Keratinocyte (primary cell): ENCODE data around the gene WFDC1. TPM values are rescaled to one million over a fixed set of nuclear protein-coding genes. Genes with fewer than 3 reads are reported as not detected.

Source experiments
- DNase-seq: peaks from one replicate; pipeline ENCODE4 v3.0.0-alpha.2; 2011; ENCODE audit warnings: low read depth, missing footprints, low spot score
- FAIRE-seq: peaks from 2 replicates; lab custom pipeline; 2011; peaks lifted over from hg19 to GRCh38; lab: Jason Lieb, UNC
- H2AFZ ChIP-seq: 2 replicates; pipeline ENCODE4 v1.6.0; 2012; ENCODE audit warnings: low read length, control low read depth, inconsistent platforms; ENCODE audit not compliant: control insufficient read depth
- H3K27ac ChIP-seq: 2 replicates; pipeline ENCODE4 v1.5.1; 2011; ENCODE audit warnings: low read length; ENCODE audit not compliant: control insufficient read depth, insufficient read depth
- H3K27me3 ChIP-seq: 3 replicates; pipeline ENCODE4 v1.6.0; 2011; ENCODE audit warnings: low read length; ENCODE audit not compliant: control insufficient read depth, insufficient read depth; ENCODE audit errors: extremely low read depth
- H3K36me3 ChIP-seq, 2 experiments: 2 replicates in 1 of 2; 3 replicates in 1 of 2; pipeline ENCODE4 v1.5.1; 2011; ENCODE audit warnings: low read length in 2 of 2, mild to moderate bottlenecking in 1 of 2; ENCODE audit not compliant: control insufficient read depth in 2 of 2, insufficient read depth in 2 of 2; ENCODE audit errors: extremely low read depth in 1 of 2
- H3K4me1 ChIP-seq: 3 replicates; pipeline ENCODE4 v1.5.1; 2011; ENCODE audit warnings: low read length; ENCODE audit not compliant: control insufficient read depth, insufficient read depth; ENCODE audit errors: extremely low read depth
- H3K4me2 ChIP-seq: 3 replicates; pipeline ENCODE4 v1.6.0; 2011; ENCODE audit warnings: low read depth, low read length; ENCODE audit not compliant: control insufficient read depth, insufficient read depth; ENCODE audit errors: extremely low read depth
- H3K4me3 ChIP-seq, 3 experiments: fragments of 200-600 bp in 1 of 3; sonication (generic) in 1 of 3; 2 replicates in 2 of 3; 3 replicates in 1 of 3; pipeline ENCODE4 v1.5.1; 2011 to 2016; ENCODE audit warnings: low read length in 3 of 3, mild to moderate bottlenecking in 3 of 3, control low read depth in 2 of 3, inconsistent platforms in 1 of 3, low read depth in 1 of 3, mixed read lengths in 1 of 3, mixed run types in 1 of 3, moderate library complexity in 1 of 3; ENCODE audit not compliant: control insufficient read depth in 2 of 3, insufficient read depth in 2 of 3; ENCODE audit errors: extremely low read depth in 1 of 3
- H3K79me2 ChIP-seq: 2 replicates; pipeline ENCODE4 v1.6.0; 2012; ENCODE audit warnings: low read length; ENCODE audit not compliant: control insufficient read depth, insufficient read depth
- H3K9ac ChIP-seq: 3 replicates; pipeline ENCODE4 v1.6.0; 2011; ENCODE audit warnings: low read length; ENCODE audit not compliant: control insufficient read depth, insufficient read depth; ENCODE audit errors: extremely low read depth
- H3K9me1 ChIP-seq: 3 replicates; pipeline ENCODE4 v1.6.0; 2011; ENCODE audit warnings: low read length; ENCODE audit not compliant: control insufficient read depth, insufficient read depth; ENCODE audit errors: extremely low read depth
- H3K9me3 ChIP-seq: 2 replicates; pipeline ENCODE4 v1.5.1; 2012; ENCODE audit warnings: low read depth, low read length; ENCODE audit not compliant: control insufficient read depth
- H4K20me1 ChIP-seq: 3 replicates; pipeline ENCODE4 v1.6.0; 2011; ENCODE audit warnings: low read length; ENCODE audit not compliant: control insufficient read depth, insufficient read depth; ENCODE audit errors: extremely low read depth
- EZH2 ChIP-seq: IDR thresholded peaks from one replicate; pipeline ENCODE4 v1.6.1; 2012; ENCODE audit warnings: inconsistent platforms, mild to moderate bottlenecking, low read length, moderate library complexity
- dilution Hi-C: fragments of 300-500 bp; cut with MboI; formaldehyde crosslinking; loops from one replicate; pipeline ENCODE4 v1.7.0; 2020; ENCODE audit warnings: low sequenced_read_pairs; ENCODE audit not compliant: extremely low pct_ligation_motif_present
- polyA plus RNA-seq, 5 experiments: library from polyadenylated mRNA; depleted of rRNA in 3 of 5; stranded (reverse) in 3 of 5; stranded (forward) in 1 of 5; unstranded in 1 of 5; fragments of >200 nt; gene quantifications; 1 replicate in 1 of 5; 2 replicates in 3 of 5; 3 replicates in 1 of 5; pipeline versions ENCODE4 v1.2.1 to v1.2.3, GENCODE V29; 2011 to 2012; ENCODE audit warnings: missing spikeins in 2 of 5, low read depth in 1 of 5, low replicate concordance in 1 of 5
- TF ChIP-seq, protein P1 (sequence below), 3 experiments: IDR thresholded peaks in 1 of 3; conservative IDR thresholded peaks in 1 of 3; optimal IDR thresholded peaks in 1 of 3; 2 replicates in 2 of 3; 3 replicates in 1 of 3; pipeline versions ENCODE3 to v1.5.1; 2011; ENCODE audit warnings: low read length in 3 of 3, mild to moderate bottlenecking in 3 of 3, moderate library complexity in 2 of 3, control low read depth in 1 of 3, inconsistent platforms in 1 of 3; ENCODE audit not compliant: insufficient read depth in 2 of 3; ENCODE audit errors: extremely low read depth in 1 of 3

Gene WFDC1
- polyA plus RNA-seq, 1 donor (not counting 4 experiments of a cell fraction or from before 2014, with no cell fraction given), result not detected

DNA sequence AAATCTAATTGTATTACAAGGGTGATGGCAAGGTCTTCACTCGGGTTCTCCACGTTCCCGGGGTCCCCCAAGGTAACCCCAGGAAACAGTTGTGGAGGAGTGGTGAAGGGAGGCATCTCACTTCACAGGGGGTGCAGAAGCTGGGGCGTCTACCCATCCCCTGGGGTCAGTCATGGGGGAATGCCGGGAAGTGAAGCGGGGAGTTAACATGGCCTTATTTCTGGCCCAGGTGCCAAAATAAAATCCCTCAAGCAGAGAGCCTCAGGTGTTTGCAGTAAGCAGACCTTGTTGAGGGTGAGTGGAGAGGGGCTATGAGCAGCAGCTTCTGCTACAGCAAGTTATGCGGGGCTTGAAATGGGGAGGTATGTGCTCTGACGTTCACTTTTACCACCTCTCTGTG is 64.6 kb downstream of the WFDC1 start:
- dilution Hi-C loops, result no loop called here
- H3K4me3 ChIP-seq, result no peak overlapping the region
- peaks cover 18% of the 10 kb centered on the region for H3K27me3 ChIP-seq
- H3K79me2 ChIP-seq, result no peaks in the 10 kb centered on the region
- no peak overlapping the region for H2AFZ ChIP-seq
- TF ChIP-seq EZH2, result no peak
- no peaks in the 10 kb centered on the region for H3K9me3 ChIP-seq
- H3K36me3 ChIP-seq, result no peaks in the 10 kb centered on the region
- H3K4me2 ChIP-seq, result no peak overlapping the region
- no peaks in the 10 kb centered on the region for H3K9me1 ChIP-seq
- peaks cover 33% of the 10 kb centered on the region for H3K4me1 ChIP-seq
- FAIRE-seq, result no peak
- H4K20me1 ChIP-seq, result no peaks in the 10 kb centered on the region
- no peak overlapping the region for H3K9ac ChIP-seq
- no peak overlapping the region for H3K27ac ChIP-seq
- no peak for DNase-seq

DNA sequence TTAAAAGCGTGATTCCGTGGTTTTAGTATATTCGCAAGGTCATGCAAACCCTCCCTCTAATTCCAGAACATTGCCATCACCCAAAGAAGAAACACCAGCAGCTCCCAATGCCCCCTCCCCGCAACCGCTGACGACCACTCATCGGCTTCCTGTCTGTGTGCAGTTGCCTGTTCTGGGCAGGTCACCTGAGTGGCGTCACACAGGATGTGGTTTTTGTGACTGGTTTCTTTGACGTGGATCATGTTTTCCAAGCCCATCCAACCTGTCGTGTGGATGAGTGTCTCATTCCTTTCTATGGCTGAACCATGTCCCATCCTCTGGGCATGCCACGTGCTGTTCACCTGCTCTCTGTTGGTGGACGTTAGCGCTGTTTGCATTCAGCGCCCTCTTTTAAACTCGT is 65.5 kb downstream of the WFDC1 start:
- no peak for TF ChIP-seq EZH2
- TF ChIP-seq, protein P1, sequence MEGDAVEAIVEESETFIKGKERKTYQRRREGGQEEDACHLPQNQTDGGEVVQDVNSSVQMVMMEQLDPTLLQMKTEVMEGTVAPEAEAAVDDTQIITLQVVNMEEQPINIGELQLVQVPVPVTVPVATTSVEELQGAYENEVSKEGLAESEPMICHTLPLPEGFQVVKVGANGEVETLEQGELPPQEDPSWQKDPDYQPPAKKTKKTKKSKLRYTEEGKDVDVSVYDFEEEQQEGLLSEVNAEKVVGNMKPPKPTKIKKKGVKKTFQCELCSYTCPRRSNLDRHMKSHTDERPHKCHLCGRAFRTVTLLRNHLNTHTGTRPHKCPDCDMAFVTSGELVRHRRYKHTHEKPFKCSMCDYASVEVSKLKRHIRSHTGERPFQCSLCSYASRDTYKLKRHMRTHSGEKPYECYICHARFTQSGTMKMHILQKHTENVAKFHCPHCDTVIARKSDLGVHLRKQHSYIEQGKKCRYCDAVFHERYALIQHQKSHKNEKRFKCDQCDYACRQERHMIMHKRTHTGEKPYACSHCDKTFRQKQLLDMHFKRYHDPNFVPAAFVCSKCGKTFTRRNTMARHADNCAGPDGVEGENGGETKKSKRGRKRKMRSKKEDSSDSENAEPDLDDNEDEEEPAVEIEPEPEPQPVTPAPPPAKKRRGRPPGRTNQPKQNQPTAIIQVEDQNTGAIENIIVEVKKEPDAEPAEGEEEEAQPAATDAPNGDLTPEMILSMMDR (optimal IDR thresholded peaks at IDR 0.05 in 1 of 3, IDR thresholded peaks at IDR 0.05 in 1 of 3, conservative IDR thresholded peaks at IDR 0.05 in 1 of 3; ENCODE audit: extremely low read depth in 1 of 3, insufficient read depth in 2 of 3, low read length in 3 of 3), result no peak
- DNase-seq (no peak), FAIRE-seq (peak; percentile 46)
- H3K27ac ChIP-seq, result no peak overlapping the region
- no peak overlapping the region for H2AFZ ChIP-seq
- dilution Hi-C loops, result no loop called here
- no peaks in the 10 kb centered on the region for H3K9me1 ChIP-seq
- no peaks in the 10 kb centered on the region for H3K9me3 ChIP-seq
- no peaks in the 10 kb centered on the region for H4K20me1 ChIP-seq
- H3K4me1 ChIP-seq, result peaks cover 29% of the 10 kb centered on the region
- no peak overlapping the region for H3K4me3 ChIP-seq
- H3K27me3 ChIP-seq, result peaks cover 13% of the 10 kb centered on the region
- no peaks in the 10 kb centered on the region for H3K79me2 ChIP-seq
- H3K4me2 ChIP-seq, result no peak overlapping the region
- no peak overlapping the region for H3K9ac ChIP-seq
- H3K36me3 ChIP-seq, result no peaks in the 10 kb centered on the region

DNA sequence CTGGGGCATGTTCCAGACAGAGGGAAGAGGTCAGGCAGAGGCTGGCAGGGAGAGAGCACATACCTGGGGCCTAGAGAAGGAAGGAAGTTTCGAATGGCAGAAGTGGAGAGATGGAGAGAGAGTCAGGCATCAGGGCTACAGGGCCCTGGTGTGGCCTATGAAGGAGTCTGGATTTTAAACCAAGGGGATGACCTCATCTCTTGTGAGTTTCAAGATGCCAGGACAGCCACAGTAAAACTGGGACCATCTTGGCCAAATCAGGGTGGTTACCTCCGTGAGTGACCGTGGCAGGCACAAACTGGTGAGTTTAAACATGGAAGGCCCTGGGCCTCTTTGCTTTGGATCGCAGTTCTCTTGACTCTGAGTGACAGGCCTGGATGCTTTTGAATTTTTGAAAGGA is 66.1 kb downstream of the WFDC1 start:
- Histone ChIP-seq H3K4me3 (no peak overlapping the region), H3K9me1 (no peaks in the 10 kb centered on the region), H3K36me3 (no peaks in the 10 kb centered on the region), H3K27me3 (peaks cover 13% of the 10 kb centered on the region), H2AFZ (no peak overlapping the region), H3K4me1 (peaks cover 29% of the 10 kb centered on the region), H3K4me2 (no peak overlapping the region), H3K27ac (no peak overlapping the region), H4K20me1 (no peaks in the 10 kb centered on the region), H3K79me2 (no peaks in the 10 kb centered on the region), H3K9me3 (no peaks in the 10 kb centered on the region), H3K9ac (no peak overlapping the region)
- TF ChIP-seq, protein P1 (optimal IDR thresholded peaks at IDR 0.05 in 1 of 3, IDR thresholded peaks at IDR 0.05 in 1 of 3, conservative IDR thresholded peaks at IDR 0.05 in 1 of 3; ENCODE audit: extremely low read depth in 1 of 3, insufficient read depth in 2 of 3, low read length in 3 of 3), result no peak
- TF ChIP-seq EZH2, result no peak
- DNase-seq (no peak), FAIRE-seq (no peak)
- dilution Hi-C loops, result no loop called here
